CD4-positive, alpha-beta memory T cell (primary cell): ENCODE results near the gene UST. TPM values are rescaled to one million over a fixed set of nuclear protein-coding genes. Genes with fewer than 3 reads are reported as not detected.

Experiments used
- CTCF ChIA-PET: fragments of 350-600 bp; sonication (Branson Sonifier 250); formaldehyde crosslinking; loops from one replicate; lab custom pipeline; 2021; ENCODE audit warnings: inconsistent platforms; ENCODE audit not compliant: partially characterized antibody; lab: Charles Lee
- POLR2A ChIA-PET: fragments of 350-600 bp; sonication (Branson Sonifier 250); formaldehyde crosslinking; loops from one replicate; lab custom pipeline; 2021; ENCODE audit not compliant: partially characterized antibody; lab: Charles Lee
- DNase-seq, 5 donors: peaks; one replicate each; pipeline versions ENCODE4 v3.0.0 to v3.0.0-alpha.2; 2020 to 2022; ENCODE audit warnings: mixed read lengths in 1 of 5
- H3K27ac ChIP-seq: one replicate; pipeline ENCODE4 v1.7.0; 2013; ENCODE audit warnings: low read depth, low read length
- H3K27me3 ChIP-seq: 2 replicates; pipeline ENCODE4 v1.7.0; 2013; ENCODE audit warnings: mild to moderate bottlenecking, low read length, moderate library complexity; ENCODE audit not compliant: insufficient read depth
- H3K36me3 ChIP-seq: 2 replicates; pipeline ENCODE4 v1.7.0; 2013; ENCODE audit warnings: mild to moderate bottlenecking, low read length, moderate library complexity; ENCODE audit not compliant: insufficient read depth
- H3K4me1 ChIP-seq: 2 replicates; pipeline ENCODE4 v1.7.0; 2013; ENCODE audit warnings: mild to moderate bottlenecking, low read length, moderate library complexity; ENCODE audit not compliant: insufficient read depth
- H3K4me3 ChIP-seq, 2 donors: one replicate each; pipeline ENCODE4 v1.7.0; 2013; ENCODE audit warnings: low read length in 2 of 2, mild to moderate bottlenecking in 1 of 2
- H3K9me3 ChIP-seq, 2 donors: one replicate each; pipeline ENCODE4 v1.7.0; 2013; ENCODE audit warnings: low read length in 2 of 2, control low read depth in 1 of 2; ENCODE audit not compliant: control insufficient read depth in 1 of 2
- H3K27ac Mint-ChIP-seq, 7 donors: one replicate each; pipeline ENCODE4 v1.8.0; 2020 to 2021; ENCODE audit warnings: mixed read lengths in 7 of 7, mild to moderate bottlenecking in 6 of 7, inconsistent platforms in 3 of 7, moderate library complexity in 3 of 7
- H3K27me3 Mint-ChIP-seq, 2 donors: one replicate each; pipeline ENCODE4 v1.8.0; 2020 to 2021; ENCODE audit warnings: mixed read lengths in 2 of 2
- H3K36me3 Mint-ChIP-seq, 2 donors: one replicate each; pipeline ENCODE4 v1.8.0; 2020 to 2021; ENCODE audit warnings: mixed read lengths in 2 of 2, inconsistent platforms in 1 of 2, mild to moderate bottlenecking in 1 of 2
- H3K4me1 Mint-ChIP-seq, 4 donors: one replicate each; pipeline ENCODE4 v1.8.0; 2020 to 2021; ENCODE audit warnings: mixed read lengths in 4 of 4, mild to moderate bottlenecking in 1 of 4
- H3K4me3 Mint-ChIP-seq, 8 donors: one replicate each; pipeline ENCODE4 v1.8.0; 2020 to 2021; ENCODE audit warnings: mixed read lengths in 8 of 8, mild to moderate bottlenecking in 7 of 8, moderate library complexity in 6 of 8, inconsistent platforms in 3 of 8
- H3K9me3 Mint-ChIP-seq, 8 donors: one replicate each; pipeline ENCODE4 v1.8.0; 2020 to 2021; ENCODE audit warnings: mixed read lengths in 8 of 8, mild to moderate bottlenecking in 5 of 8, inconsistent platforms in 3 of 8, moderate library complexity in 1 of 8
- intact Hi-C: fragments of 100-400 bp; cut with micrococcal nuclease; formaldehyde crosslinking; loops from one replicate; pipeline ENCODE4 v1.15.1; 2023
- polyA plus RNA-seq, 2 donors: library from polyadenylated mRNA; unstranded; fragments of 300-500 nt; fragmentation: Illumina TruSeq; gene quantifications; one replicate each; pipeline ENCODE4 v1.2.3, GENCODE V29; 2021
- total RNA-seq, 2 experiments: library from RNA; stranded (reverse); gene quantifications; one replicate each; pipeline ENCODE4 v1.2.3, GENCODE V29; 2021

The UST gene
- total and polyA plus RNA-seq, 4 experiments from 2014 or later = 2.2 to 7.6 (median 5.1) TPM

- no peaks in the 10 kb centered on the region for H3K36me3 ChIP-seq
- H3K4me3 ChIP-seq = no peak overlapping the region
- ChIA-PET CTCF (no interaction called here), POLR2A (interaction anchor here (0.7 to 1.0 kb wide), 2 partner anchors 26 to 157 kb away, joined by 3 read pairs; no protein-coding TSS in a partner anchor)
- intact Hi-C loops = no loop called here
- Mint-ChIP-seq H3K9me3 (peaks cover 0 to 3% (median under 1%) of the 10 kb centered on the region in 8 donors), H3K4me3 (no peak overlapping the region), H3K27ac (peak overlapping the region in 1 of 7 donors; percentile 32), H3K27me3 (no peaks in the 10 kb centered on the region), H3K36me3 (peaks cover 1 to 8% of the 10 kb centered on the region in 2 donors), H3K4me1 (peaks cover 12 to 25% (median 16%) of the 10 kb centered on the region in 4 donors)
- peaks cover 11% of the 10 kb centered on the region for H3K4me1 ChIP-seq
- H3K27ac ChIP-seq = no peak overlapping the region
- H3K9me3 ChIP-seq = no peaks in the 10 kb centered on the region
- H3K27me3 ChIP-seq = no peaks in the 10 kb centered on the region
- no peak for DNase-seq
Observed at GRCh38 chr6:149108038-149108748, 361.4 kb downstream of the UST start.

- Histone ChIP-seq H3K27ac (no peak overlapping the region), H3K9me3 (no peaks in the 10 kb centered on the region), H3K36me3 (no peaks in the 10 kb centered on the region), H3K4me1 (peaks cover 11% of the 10 kb centered on the region), H3K4me3 (no peak overlapping the region), H3K27me3 (no peaks in the 10 kb centered on the region)
- no peak for DNase-seq
- Mint-ChIP-seq H3K4me1 (peaks cover 12 to 25% (median 15%) of the 10 kb centered on the region in 4 donors), H3K27ac (no peak overlapping the region), H3K27me3 (no peaks in the 10 kb centered on the region), H3K36me3 (peaks cover 0 to 9% of the 10 kb centered on the region in 2 donors), H3K9me3 (peaks cover 0 to 3% (median 0%) of the 10 kb centered on the region in 8 donors), H3K4me3 (no peak overlapping the region)
- ChIA-PET POLR2A (interaction anchor here (0.7 to 1.0 kb wide), 2 partner anchors 27 to 157 kb away, joined by 3 read pairs; no protein-coding TSS in a partner anchor), CTCF (no interaction called here)
- intact Hi-C loops = no loop called here
Observed at GRCh38 chr6:149108749-149109100, 361.9 kb downstream of the UST start.

DNA sequence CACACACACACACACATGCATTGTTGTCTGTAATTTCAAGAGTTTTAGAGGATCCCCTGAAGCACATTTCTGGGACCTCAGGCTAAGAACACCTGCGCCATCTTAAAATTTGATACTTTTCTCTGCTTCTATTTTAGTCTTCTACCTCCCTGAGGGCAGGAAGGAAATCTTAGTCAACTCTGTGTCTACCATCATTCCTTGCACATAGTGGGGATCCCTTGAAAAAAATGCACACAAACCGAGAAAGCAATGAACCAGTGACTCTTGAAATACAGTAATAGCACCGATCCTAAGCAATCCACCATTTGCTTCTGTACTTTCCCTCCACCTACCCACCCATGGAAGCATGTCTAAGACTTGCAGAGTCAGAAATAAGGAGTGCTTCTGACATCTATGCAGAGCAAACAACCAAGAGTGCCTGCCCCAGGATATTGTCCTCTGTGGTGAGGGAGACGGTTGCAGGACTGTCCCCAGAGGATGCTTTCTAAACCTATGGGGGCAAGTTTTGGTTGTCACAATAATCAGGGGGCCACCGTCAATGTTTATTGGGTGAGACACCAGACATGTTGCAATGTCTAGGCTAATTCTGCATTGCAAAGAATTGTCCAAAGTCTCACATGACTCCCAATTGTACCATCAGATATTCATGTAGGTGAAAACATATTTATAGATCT, 362.7 kb downstream of the UST start:
- intact Hi-C loops = no loop called here
- Mint-ChIP-seq H3K27ac (peak overlapping the region in 1 of 7 donors; percentile 25), H3K9me3 (peaks cover 0 to 3% (median 0%) of the 10 kb centered on the region in 8 donors), H3K27me3 (no peaks in the 10 kb centered on the region), H3K4me1 (peaks cover 14 to 25% (median 15%) of the 10 kb centered on the region in 4 donors), H3K4me3 (no peak overlapping the region), H3K36me3 (peaks cover 0 to 9% of the 10 kb centered on the region in 2 donors)
- no peaks in the 10 kb centered on the region for H3K36me3 ChIP-seq
- no peak overlapping the region for H3K4me3 ChIP-seq
- no peaks in the 10 kb centered on the region for H3K9me3 ChIP-seq
- H3K4me1 ChIP-seq = peaks cover 11% of the 10 kb centered on the region
- POLR2A ChIA-PET = interaction anchor here (1.0 kb wide), 1 partner anchor 156 kb away, joined by 3 read pairs; no protein-coding TSS in a partner anchor
- no peaks in the 10 kb centered on the region for H3K27me3 ChIP-seq
- CTCF ChIA-PET = no interaction called here
- DNase-seq = no peak
- H3K27ac ChIP-seq = no peak overlapping the region

DNA sequence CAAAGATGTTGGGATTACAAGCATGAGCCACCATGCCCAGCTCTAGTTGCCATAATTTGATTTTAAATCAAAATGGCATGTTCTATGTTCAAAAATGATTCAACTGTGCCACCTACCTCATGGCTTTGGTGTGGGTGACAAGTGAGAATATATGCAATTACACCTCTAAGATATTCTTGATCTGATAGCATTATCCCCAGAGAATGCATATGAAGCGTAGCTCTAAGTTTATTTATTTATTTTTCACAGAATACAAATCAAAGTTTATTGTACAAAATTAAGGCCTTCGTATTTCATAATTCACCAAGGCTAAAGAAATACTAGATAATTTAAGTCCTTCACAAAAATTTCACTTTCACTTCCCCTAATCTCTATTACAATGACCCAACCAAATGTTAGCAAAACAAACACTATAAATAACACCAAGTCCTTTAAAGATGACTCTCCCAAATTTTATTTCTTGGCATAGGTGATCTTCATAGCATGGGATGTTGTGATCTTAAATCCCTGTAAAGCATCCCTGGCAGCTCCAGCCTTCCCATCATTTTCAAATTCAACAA, 364.8 kb downstream of the UST start:
- H3K9me3 Mint-ChIP-seq = peaks cover 0 to 3% (median 0%) of the 10 kb centered on the region in 8 donors
- intact Hi-C loops = no loop called here
- no peaks in the 10 kb centered on the region for H3K27me3 Mint-ChIP-seq
- POLR2A ChIA-PET = interaction anchor here (1.7 kb wide), 1 partner anchor 17 kb away, joined by 5 read pairs; no protein-coding TSS in a partner anchor
- H3K4me1 ChIP-seq = peaks cover 11% of the 10 kb centered on the region
- peaks cover 0 to 9% of the 10 kb centered on the region in 2 donors for H3K36me3 Mint-ChIP-seq
- H3K27ac Mint-ChIP-seq = peak overlapping the region in 1 of 7 donors; percentile 22
- H3K36me3 ChIP-seq = no peaks in the 10 kb centered on the region
- H3K9me3 ChIP-seq = no peaks in the 10 kb centered on the region
- no peak for DNase-seq
- H3K27ac ChIP-seq = no peak overlapping the region
- H3K4me3 Mint-ChIP-seq = peak overlapping the region in 1 of 8 donors; percentile 18
- CTCF ChIA-PET = no interaction called here
- no peaks in the 10 kb centered on the region for H3K27me3 ChIP-seq
- H3K4me1 Mint-ChIP-seq = peaks cover 16 to 26% (median 20%) of the 10 kb centered on the region in 4 donors
- H3K4me3 ChIP-seq = no peak overlapping the region

GRCh38 chr6:149112976-149113375, 366.1 kb downstream of the UST start:
- Histone ChIP-seq H3K27ac (no peak overlapping the region), H3K4me3 (no peak overlapping the region), H3K36me3 (no peaks in the 10 kb centered on the region), H3K27me3 (no peaks in the 10 kb centered on the region), H3K9me3 (no peaks in the 10 kb centered on the region), H3K4me1 (peaks cover 11% of the 10 kb centered on the region)
- no peaks in the 10 kb centered on the region for H3K27me3 Mint-ChIP-seq
- H3K27ac Mint-ChIP-seq = peak overlapping the region in 4 of 7 donors; percentile 54 to 81 (median 64)
- peak overlapping the region in 2 of 8 donors; percentile 27 to 45 for H3K4me3 Mint-ChIP-seq
- intact Hi-C loops = no loop called here
- H3K36me3 Mint-ChIP-seq = peaks cover 0 to 9% of the 10 kb centered on the region in 2 donors
- H3K4me1 Mint-ChIP-seq = peaks cover 19 to 32% (median 22%) of the 10 kb centered on the region in 4 donors
- POLR2A ChIA-PET = interaction anchor here (0.9 to 1.7 kb wide), 2 partner anchors 15 to 18 kb away, joined by 3 to 5 read pairs; no protein-coding TSS in a partner anchor
- no peak for DNase-seq
- CTCF ChIA-PET = interaction anchor here (1.0 to 2.1 kb wide), 2 partner anchors 32 to 84 kb away, joined by 3 to 4 read pairs; no protein-coding TSS in a partner anchor
- H3K9me3 Mint-ChIP-seq = peaks cover 0 to 3% (median 0%) of the 10 kb centered on the region in 8 donors

DNA sequence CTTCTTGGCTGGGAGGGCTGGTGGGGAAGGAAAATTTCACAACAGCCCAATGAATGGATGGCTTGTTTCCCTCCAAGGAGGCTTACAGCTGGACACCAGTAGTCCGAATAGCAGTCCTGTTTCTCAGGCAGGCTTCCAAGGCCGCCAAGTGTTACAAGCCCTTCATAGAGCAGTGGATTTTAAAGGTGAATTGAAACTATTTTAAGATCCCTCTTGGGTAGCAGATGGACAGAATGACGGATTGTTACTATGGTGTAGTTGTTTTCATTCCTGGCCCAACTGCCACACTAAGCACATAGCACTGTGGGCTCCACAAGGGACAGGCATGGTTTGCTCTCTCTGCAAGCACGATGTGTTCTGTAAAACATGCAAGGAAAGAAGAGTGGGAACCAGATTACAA, 367.3 kb downstream of the UST start:
- intact Hi-C loops = no loop called here
- Mint-ChIP-seq H3K36me3 (peaks cover 0 to 9% of the 10 kb centered on the region in 2 donors), H3K4me3 (no peak overlapping the region), H3K27me3 (no peaks in the 10 kb centered on the region), H3K9me3 (peaks cover 0 to 3% (median 0%) of the 10 kb centered on the region in 8 donors), H3K27ac (peak overlapping the region in 2 of 7 donors; percentile 12 to 42), H3K4me1 (peaks cover 19 to 32% (median 24%) of the 10 kb centered on the region in 4 donors)
- no peaks in the 10 kb centered on the region for H3K9me3 ChIP-seq
- H3K36me3 ChIP-seq = no peaks in the 10 kb centered on the region
- H3K27me3 ChIP-seq = no peaks in the 10 kb centered on the region
- H3K4me1 ChIP-seq = peaks cover 11% of the 10 kb centered on the region
- POLR2A ChIA-PET = no interaction called here
- H3K27ac ChIP-seq = no peak overlapping the region
- DNase-seq = no peak
- CTCF ChIA-PET = interaction anchor here (0.9 to 2.1 kb wide), 3 partner anchors 19 to 317 kb away, joined by 4 read pairs; no protein-coding TSS in a partner anchor
- no peak overlapping the region for H3K4me3 ChIP-seq
